Left lung (tissue), 10 donors: Measurements from ENCODE around the gene KDM8. TPM values are rescaled to one million over a fixed set of nuclear protein-coding genes. Genes with fewer than 3 reads are reported as not detected.

Experiments used
- ATAC-seq: fragments of 200-7000 bp; cut with Tn5 transposase; one replicate; pipeline ENCODE4 v1.9.1; 2020; ENCODE audit warnings: moderate library complexity
- DNase-seq, 4 donors: peaks; one replicate each; pipeline ENCODE4 v3.0.0-alpha.2; 2013 to 2020
- H3K27ac ChIP-seq, 2 donors: fragments of 200-600 bp; sonication (generic) in 1 of 2; one replicate each; pipeline versions ENCODE4 v1.5.0 to v1.8.0; 2020 to 2021
- H3K27me3 ChIP-seq, 2 donors: fragments of 200-600 bp; sonication (generic) in 1 of 2; one replicate each; pipeline versions ENCODE4 v1.5.0 to v1.8.0; 2020 to 2021
- H3K36me3 ChIP-seq, 2 donors: fragments of 200-600 bp; sonication (generic) in 1 of 2; one replicate each; pipeline versions ENCODE4 v1.5.0 to v1.8.0; 2020 to 2021
- H3K4me1 ChIP-seq, 2 donors: fragments of 200-600 bp; one replicate each; pipeline ENCODE4 v1.8.0; 2021
- H3K4me3 ChIP-seq, 2 donors: fragments of 200-600 bp; sonication (generic) in 1 of 2; one replicate each; pipeline versions ENCODE4 v1.5.0 to v1.8.0; 2020 to 2021; ENCODE audit warnings: mild to moderate bottlenecking in 1 of 2
- H3K9me3 ChIP-seq, 2 donors: fragments of 200-600 bp; sonication (generic) in 1 of 2; one replicate each; pipeline versions ENCODE4 v1.5.0 to v1.8.0; 2020 to 2021
- intact Hi-C, 2 donors: fragments of 100-400 bp; cut with DNase I; formaldehyde crosslinking; loops; one replicate each; pipeline versions ENCODE4 v1.11.2 to v1.14.2; 2022
- polyA plus RNA-seq, 6 donors: library from polyadenylated mRNA; unstranded; fragments of 120-200 nt; gene quantifications; one replicate each; pipeline ENCODE4 v1.2.1, GENCODE V29; 2013; ENCODE audit not compliant: insufficient read length in 6 of 6
- total RNA-seq, 2 donors: library from RNA; stranded (reverse); fragmentation: NEBNext Ultra II Directional; extraction: Animal tissue kit (Norgen Biotek cat#: 25700); gene quantifications; one replicate each; pipeline ENCODE4 v1.2.1, GENCODE V29; 2021
- TF ChIP-seq, protein P1 (sequence below), 2 donors: fragments of 200-600 bp; sonication (generic) in 1 of 2; IDR thresholded peaks; one replicate each; pipeline versions ENCODE4 v1.5.0 to v1.8.0; 2021; ENCODE audit warnings: antibody characterized with exemption in 2 of 2
- donor health status: DM: no; HTN: yes; CAD: no.
- donor health status: DM: no; HTN: no; CAD: no.

Gene KDM8
- total and polyA plus RNA-seq, 8 donors = 5.2 to 9.9 (median 8.8) TPM

DNA sequence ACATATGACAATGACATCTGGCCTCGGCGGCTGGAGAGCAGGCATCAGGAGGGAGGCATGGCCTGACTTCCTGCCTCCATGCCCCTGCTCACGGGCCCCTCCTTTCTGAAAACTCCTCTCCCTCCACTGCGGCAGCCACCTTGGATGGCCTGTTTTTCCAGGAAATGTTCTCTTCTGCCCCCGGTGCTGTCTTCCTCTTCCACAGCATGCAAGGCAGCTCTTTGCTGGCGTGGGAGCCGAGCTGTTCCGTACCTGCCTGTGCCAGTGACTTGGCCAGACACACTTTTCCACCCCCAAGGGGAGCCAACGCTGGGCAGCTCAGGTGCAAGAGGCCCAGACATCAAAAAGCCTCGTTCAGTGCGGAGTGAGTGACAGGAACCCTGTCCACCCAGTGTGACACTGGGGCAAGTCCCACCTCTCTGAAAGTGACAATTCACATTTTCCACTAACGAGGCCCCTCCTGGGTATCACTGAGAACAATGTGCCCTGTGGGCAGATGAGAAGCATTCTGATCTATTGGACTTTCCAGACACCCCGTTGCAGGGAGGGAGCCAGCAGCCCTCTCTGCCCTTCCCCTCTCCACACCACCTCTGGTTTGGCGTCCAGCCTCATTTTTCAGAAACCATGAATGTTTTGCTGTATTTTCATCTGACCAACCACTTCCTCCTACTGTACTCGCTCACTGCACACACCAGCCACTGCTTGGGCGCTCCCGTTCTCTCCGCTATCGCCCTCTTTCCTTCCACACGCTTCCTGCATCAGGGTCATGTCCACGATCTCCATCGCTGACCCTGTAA, 34.1 kb downstream of the KDM8 start:
- DNase-seq (peak in 1 of 4 donors; percentile 53), ATAC-seq (peak; percentile 26)
- TF ChIP-seq, protein P1, sequence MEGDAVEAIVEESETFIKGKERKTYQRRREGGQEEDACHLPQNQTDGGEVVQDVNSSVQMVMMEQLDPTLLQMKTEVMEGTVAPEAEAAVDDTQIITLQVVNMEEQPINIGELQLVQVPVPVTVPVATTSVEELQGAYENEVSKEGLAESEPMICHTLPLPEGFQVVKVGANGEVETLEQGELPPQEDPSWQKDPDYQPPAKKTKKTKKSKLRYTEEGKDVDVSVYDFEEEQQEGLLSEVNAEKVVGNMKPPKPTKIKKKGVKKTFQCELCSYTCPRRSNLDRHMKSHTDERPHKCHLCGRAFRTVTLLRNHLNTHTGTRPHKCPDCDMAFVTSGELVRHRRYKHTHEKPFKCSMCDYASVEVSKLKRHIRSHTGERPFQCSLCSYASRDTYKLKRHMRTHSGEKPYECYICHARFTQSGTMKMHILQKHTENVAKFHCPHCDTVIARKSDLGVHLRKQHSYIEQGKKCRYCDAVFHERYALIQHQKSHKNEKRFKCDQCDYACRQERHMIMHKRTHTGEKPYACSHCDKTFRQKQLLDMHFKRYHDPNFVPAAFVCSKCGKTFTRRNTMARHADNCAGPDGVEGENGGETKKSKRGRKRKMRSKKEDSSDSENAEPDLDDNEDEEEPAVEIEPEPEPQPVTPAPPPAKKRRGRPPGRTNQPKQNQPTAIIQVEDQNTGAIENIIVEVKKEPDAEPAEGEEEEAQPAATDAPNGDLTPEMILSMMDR (IDR thresholded peaks at IDR 0.05) = no peak
- H3K4me3 ChIP-seq = peak overlapping the region in 1 of 2 donors; percentile 3
- no peaks in the 10 kb centered on the region for H3K9me3 ChIP-seq
- peaks cover 0 to 18% of the 10 kb centered on the region in 2 donors for H3K36me3 ChIP-seq
- H3K4me1 ChIP-seq = peaks cover 18 to 84% of the 10 kb centered on the region in 2 donors
- intact Hi-C loops = no loop called here
- peak overlapping the region; percentile 77 to 89 for H3K27ac ChIP-seq
- no peaks in the 10 kb centered on the region for H3K27me3 ChIP-seq

DNA sequence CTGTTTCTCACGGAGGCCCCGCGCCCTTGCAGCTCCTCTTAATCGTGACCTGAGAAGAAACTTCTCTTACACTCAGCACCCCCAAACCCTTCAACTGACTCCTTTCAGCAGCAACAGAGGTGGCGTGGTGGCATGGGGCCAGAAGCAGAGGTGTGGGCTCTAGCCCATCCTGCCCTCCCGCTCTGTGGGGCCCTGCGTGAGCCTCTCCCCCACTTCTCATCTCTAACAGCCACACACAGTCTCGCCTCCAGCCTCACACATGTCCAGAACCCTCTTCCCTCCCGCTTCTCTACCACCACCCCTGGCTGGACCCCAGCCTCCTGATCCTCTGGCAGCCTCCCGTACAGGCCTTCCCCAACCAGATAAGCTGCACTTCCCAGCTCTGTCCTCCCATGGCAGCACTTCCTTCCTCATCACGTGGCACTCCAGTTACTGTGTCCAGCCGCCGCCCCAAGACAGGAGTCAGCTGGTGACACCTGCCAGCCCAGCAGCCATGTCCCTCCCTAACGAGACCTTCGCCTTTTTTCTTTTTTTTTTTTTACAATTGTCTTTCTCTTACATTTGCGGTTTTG, 34.8 kb downstream of the KDM8 start:
- intact Hi-C loops = no loop called here
- Histone ChIP-seq H3K4me3 (peak overlapping the region in 1 of 2 donors; percentile 3), H3K9me3 (no peaks in the 10 kb centered on the region), H3K27me3 (no peaks in the 10 kb centered on the region), H3K36me3 (peaks cover 0 to 11% of the 10 kb centered on the region in 2 donors), H3K27ac (peak overlapping the region; percentile 77 to 89), H3K4me1 (peaks cover 18 to 91% of the 10 kb centered on the region in 2 donors)
- peak; percentile 10 for ATAC-seq
- TF ChIP-seq, protein P1 (IDR thresholded peaks at IDR 0.05) = no peak
- DNase-seq = peak in 1 of 4 donors; percentile 73

DNA sequence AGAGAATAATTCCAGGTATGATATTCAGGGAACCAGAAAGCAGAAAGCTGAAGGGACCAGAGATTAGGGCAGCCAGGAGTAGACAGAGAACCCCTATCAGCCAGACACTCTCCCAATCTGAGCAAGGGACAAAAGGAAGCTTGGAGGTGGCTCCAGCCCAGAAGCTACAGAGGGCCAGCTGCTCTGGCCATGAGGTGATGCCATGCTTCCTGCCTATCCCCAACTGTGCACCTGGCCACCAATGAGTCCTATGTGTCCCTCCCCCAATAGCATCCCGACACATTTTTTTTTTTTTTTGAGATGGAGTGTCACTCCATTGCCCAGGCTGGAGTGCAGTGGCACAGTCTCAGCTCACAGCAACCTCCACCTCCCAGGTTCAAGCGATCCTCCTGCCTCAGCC, 35.3 kb downstream of the KDM8 start:
- DNase-seq = peak in 1 of 4 donors; percentile 30
- no peaks in the 10 kb centered on the region for H3K9me3 ChIP-seq
- peak overlapping the region in 1 of 2 donors; percentile 89 for H3K27ac ChIP-seq
- peaks cover 0 to 6% of the 10 kb centered on the region in 2 donors for H3K36me3 ChIP-seq
- peaks cover 21 to 95% of the 10 kb centered on the region in 2 donors for H3K4me1 ChIP-seq
- H3K27me3 ChIP-seq = no peaks in the 10 kb centered on the region
- TF ChIP-seq, protein P1 (IDR thresholded peaks at IDR 0.05) = no peak
- no peak overlapping the region for H3K4me3 ChIP-seq
- intact Hi-C loops = no loop called here
- no peak for ATAC-seq

DNA sequence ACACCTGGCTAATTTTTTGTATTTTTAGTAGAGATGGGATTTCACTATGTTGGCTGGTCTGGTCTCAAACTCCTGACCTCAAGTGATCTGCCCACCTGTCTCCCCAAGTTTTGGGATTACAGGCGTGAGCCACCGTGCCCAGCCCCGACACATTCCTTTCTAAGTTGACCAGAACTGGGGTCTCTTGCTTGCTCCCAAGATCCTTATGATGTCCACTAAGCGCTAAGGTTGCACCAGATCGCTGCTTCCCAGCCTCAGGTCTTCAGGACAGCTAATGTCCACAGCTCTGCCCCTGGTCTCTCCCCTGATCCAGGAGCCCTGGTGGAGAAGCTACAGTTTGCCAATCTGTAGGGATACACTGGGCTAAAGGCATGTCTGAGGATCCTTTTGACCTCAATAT, 35.7 kb downstream of the KDM8 start:
- peaks cover 26 to 95% of the 10 kb centered on the region in 2 donors for H3K4me1 ChIP-seq
- no peaks in the 10 kb centered on the region for H3K9me3 ChIP-seq
- H3K27ac ChIP-seq = peak overlapping the region in 1 of 2 donors; percentile 89
- TF ChIP-seq, protein P1 (IDR thresholded peaks at IDR 0.05) = no peak
- DNase-seq = no peak
- H3K27me3 ChIP-seq = no peaks in the 10 kb centered on the region
- intact Hi-C loops = no loop called here
- no peak for ATAC-seq
- H3K36me3 ChIP-seq = peaks cover 0 to 2% of the 10 kb centered on the region in 2 donors
- no peak overlapping the region for H3K4me3 ChIP-seq
